Measurements from ENCODE around the gene GSTM4. TPM values are rescaled to one million over a fixed set of nuclear protein-coding genes. Genes with fewer than 3 reads are reported as not detected.

GSTM4 gene
- total and polyA plus RNA-seq, 9 of the 15 experiments (the other 6 are each of a cell fraction or from before 2014, with no cell fraction given) = 18.8 to 53.4 (median 38.8) TPM

DNA sequence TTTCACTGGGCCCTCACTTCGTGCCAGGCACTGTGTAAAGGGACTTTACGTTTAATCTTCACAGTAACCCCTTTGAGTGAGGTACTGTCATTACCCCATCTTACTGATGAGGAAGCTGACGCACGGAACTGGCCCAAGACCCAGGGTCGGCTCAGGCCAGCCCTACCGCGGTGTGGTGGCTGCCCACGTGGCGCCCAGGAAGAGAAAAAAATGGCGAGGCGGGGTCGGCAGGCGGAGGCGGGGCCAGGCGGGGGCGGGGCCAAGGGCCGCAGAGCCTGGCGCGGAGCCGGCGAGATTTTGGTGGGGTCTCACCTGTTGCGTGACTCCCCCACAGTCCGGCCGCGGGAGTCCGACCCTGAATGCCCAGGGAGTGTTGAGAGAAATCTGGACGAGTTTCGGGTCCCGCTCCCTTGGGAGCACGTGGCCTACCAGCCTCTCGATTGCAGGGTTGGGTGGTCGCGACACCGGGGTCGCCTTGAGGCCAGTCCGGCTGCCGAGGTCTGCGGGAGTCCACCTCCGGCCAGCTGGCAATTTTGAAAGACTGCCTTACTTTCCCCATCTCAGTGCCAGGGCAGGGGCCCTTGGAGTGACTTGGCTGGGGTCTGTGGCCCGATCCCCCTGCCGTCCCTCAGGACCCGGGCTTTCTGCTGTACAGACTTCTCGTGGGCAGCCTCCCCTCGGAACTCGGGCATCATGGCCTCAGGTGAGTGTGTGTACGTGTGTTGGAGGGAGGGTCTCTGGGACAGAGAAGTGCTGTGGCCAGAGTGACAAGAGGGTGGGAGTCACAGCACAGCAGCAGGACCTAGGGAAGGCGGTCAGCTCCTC lies 36.1 kb upstream of the GSTM4 start, which contains the start of the genes AMPD2 and GNAT2 (continued):
- TF ChIP-seq, protein P1, sequence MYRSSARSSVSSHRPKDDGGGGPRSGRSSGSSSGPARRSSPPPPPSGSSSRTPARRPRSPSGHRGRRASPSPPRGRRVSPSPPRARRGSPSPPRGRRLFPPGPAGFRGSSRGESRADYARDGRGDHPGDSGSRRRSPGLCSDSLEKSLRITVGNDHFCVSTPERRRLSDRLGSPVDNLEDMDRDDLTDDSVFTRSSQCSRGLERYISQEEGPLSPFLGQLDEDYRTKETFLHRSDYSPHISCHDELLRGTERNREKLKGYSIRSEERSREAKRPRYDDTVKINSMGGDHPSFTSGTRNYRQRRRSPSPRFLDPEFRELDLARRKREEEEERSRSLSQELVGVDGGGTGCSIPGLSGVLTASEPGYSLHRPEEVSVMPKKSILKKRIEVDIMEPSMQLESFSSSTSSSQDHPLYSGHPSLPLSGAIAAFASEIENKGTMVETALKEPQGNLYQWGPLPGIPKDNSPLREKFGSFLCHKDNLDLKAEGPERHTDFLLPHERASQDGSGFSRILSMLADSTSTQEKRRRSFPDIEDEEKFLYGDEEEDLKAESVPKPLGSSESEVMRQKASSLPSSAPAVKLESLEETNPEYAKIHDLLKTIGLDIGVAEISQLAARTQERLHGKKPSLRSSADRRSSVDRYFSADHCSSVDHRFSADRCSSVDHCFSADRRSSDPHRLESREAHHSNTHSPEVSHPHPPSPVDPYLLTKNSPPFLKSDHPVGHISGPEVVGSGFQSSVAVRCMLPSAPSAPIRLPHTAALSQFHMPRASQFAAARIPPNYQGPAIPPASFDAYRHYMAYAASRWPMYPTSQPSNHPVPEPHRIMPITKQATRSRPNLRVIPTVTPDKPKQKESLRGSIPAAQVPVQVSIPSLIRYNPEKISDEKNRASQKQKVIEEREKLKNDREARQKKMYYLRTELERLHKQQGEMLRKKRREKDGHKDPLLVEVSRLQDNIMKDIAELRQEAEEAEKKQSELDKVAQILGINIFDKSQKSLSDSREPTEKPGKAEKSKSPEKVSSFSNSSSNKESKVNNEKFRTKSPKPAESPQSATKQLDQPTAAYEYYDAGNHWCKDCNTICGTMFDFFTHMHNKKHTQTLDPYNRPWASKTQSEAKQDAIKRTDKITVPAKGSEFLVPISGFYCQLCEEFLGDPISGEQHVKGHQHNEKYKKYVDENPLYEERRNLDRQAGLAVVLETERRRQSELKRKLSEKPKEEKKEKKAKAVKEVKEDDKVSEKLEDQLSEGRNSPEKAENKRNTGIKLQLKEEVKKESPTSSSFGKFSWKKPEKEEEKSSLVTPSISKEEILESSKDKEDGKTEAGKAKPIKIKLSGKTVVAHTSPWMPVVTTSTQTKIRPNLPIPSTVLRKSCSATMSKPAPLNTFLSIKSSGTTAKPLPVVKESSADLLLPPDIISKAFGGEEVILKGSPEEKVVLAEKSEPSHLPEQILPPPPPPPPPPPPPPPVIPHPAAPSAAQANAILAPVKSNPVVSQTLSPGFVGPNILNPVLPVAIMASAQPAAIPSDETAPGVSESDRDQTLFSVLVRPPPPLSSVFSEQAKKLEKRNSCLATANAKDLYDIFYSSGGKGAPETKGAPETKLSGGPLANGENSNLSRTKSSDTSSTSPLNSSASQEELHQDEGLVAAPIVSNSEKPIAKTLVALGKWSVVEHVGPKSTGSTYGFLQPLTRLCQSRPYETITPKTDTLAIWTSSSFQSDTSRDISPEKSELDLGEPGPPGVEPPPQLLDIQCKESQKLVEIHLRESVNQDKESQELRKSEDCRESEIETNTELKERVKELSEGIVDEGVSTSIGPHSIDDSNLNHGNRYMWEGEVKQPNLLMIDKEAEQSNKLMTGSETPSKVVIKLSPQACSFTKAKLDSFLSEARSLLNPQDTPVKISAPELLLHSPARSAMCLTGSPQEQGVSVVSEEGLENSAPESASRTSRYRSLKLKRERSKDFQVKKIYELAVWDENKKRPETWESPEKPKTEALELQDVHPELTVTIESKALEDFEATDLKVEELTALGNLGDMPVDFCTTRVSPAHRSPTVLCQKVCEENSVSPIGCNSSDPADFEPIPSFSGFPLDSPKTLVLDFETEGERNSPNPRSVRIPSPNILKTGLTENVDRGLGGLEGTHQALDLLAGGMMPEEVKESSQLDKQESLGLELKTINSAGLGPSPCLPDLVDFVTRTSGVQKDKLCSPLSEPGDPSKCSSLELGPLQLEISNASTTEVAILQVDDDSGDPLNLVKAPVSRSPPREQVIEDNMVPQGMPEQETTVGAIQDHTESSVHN (IDR thresholded peaks at IDR 0.05; ENCODE audit: borderline replicate concordance in 1 of 2, low read depth in 1 of 2) = 0 out of 4 replicates have a peak, but pooled peaks of 1 of the 2 experiments have one; percentile 20
- TF ChIP-seq JUND (IDR thresholded peaks at IDR 0.05; ENCODE audit: borderline replicate concordance, low read depth, low read length) (no peak), JUND (tag; IDR thresholded peaks at IDR 0.05; ENCODE audit: borderline replicate concordance, low read depth, low read length) (no peak; the same call in 2 of the 3 replicates), PHF20 (IDR thresholded peaks at IDR 0.05; ENCODE audit: partially characterized antibody) (no peak), NFIX (CRISPR knock-in tag; IDR thresholded peaks at IDR 0.05; ENCODE audit: low read depth) (no peak), DMBX1 (CRISPR knock-in tag; IDR thresholded peaks at IDR 0.05; ENCODE audit: borderline replicate concordance) (no peak), GTF2F1 (IDR thresholded peaks at IDR 0.05; ENCODE audit: low read depth, low read length) (no peak), GTF2A2 (tag; IDR thresholded peaks at IDR 0.05) (no peak), MAZ (CRISPR knock-in tag; conservative IDR thresholded peaks at IDR 0.05 in 1 of 2, IDR thresholded peaks at IDR 0.05 in 1 of 2) (peak in 1 of 2 experiments; percentile 82; a peak in 2 of 4 replicates), MCM7 (IDR thresholded peaks at IDR 0.05) (no peak), ARID2 (IDR thresholded peaks at IDR 0.05) (no peak), SAFB2 (IDR thresholded peaks at IDR 0.05; ENCODE audit: borderline replicate concordance, low read depth, low read length, severe bottlenecking) (no peak), SMARCA4 (IDR thresholded peaks at IDR 0.05) (no peak; the same call in none of the 2 replicates), HLTF (IDR thresholded peaks at IDR 0.05) (no peak)
- TF ChIP-seq, protein P2, sequence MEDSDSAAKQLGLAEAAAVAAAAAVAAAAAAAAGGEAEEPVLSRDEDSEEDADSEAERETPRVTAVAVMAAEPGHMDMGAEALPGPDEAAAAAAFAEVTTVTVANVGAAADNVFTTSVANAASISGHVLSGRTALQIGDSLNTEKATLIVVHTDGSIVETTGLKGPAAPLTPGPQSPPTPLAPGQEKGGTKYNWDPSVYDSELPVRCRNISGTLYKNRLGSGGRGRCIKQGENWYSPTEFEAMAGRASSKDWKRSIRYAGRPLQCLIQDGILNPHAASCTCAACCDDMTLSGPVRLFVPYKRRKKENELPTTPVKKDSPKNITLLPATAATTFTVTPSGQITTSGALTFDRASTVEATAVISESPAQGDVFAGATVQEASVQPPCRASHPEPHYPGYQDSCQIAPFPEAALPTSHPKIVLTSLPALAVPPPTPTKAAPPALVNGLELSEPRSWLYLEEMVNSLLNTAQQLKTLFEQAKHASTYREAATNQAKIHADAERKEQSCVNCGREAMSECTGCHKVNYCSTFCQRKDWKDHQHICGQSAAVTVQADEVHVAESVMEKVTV (CRISPR knock-in tag; IDR thresholded peaks at IDR 0.05) = no peak
- TF ChIP-seq, protein P3, sequence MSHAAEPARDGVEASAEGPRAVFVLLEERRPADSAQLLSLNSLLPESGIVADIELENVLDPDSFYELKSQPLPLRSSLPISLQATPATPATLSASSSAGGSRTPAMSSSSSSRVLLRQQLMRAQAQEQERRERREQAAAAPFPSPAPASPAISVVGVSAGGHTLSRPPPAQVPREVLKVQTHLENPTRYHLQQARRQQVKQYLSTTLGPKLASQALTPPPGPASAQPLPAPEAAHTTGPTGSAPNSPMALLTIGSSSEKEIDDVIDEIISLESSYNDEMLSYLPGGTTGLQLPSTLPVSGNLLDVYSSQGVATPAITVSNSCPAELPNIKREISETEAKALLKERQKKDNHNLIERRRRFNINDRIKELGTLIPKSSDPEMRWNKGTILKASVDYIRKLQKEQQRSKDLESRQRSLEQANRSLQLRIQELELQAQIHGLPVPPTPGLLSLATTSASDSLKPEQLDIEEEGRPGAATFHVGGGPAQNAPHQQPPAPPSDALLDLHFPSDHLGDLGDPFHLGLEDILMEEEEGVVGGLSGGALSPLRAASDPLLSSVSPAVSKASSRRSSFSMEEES (CRISPR knock-in tag; IDR thresholded peaks at IDR 0.05) = no peak

Data from K562 (cell line).